Stimulated activated CD4-positive, alpha-beta T cell treated with anti-CD3 and anti-CD28 coated beads, TNF-alpha, amount 100 ng/mL, for 48 hours (primary cell): ENCODE results near the gene TPX2.

Experiments used
- DNase-seq, 3 donors: peaks; one replicate each; pipeline ENCODE4 v3.0.0-alpha.2; 2020; ENCODE audit warnings: low read depth in 3 of 3

The TPX2 gene

GRCh38 chr20:31831211-31831610, 92.1 kb downstream of the TPX2 start:
- DNase-seq = no peak

GRCh38 chr20:31831771-31832306, 92.7 kb downstream of the TPX2 start:
- no peak for DNase-seq

- peak; percentile 23 to 53 (median 40) for DNase-seq
These were observed 94.2 kb downstream of the TPX2 start for GRCh38 chr20:31833130-31833930.

GRCh38 chr20:31833931-31834521, 94.9 kb downstream of the TPX2 start:
- DNase-seq = no peak

GRCh38 chr20:31835554-31835953, 96.5 kb downstream of the TPX2 start:
- no peak for DNase-seq

- DNase-seq = no peak
These were observed 97.1 kb downstream of the TPX2 start for GRCh38 chr20:31835977-31836852.

GRCh38 chr20:31836853-31837608, 97.9 kb downstream of the TPX2 start:
- DNase-seq = no peak

GRCh38 chr20:31837896-31838397, 98.9 kb downstream of the TPX2 start:
- no peak for DNase-seq

GRCh38 chr20:31838646-31839292, 99.7 kb downstream of the TPX2 start:
- DNase-seq = no peak

- no peak for DNase-seq
These were observed 100.8 kb downstream of the TPX2 start for GRCh38 chr20:31839782-31840487.

GRCh38 chr20:31840906-31841816, 102.1 kb downstream of the TPX2 start:
- no peak for DNase-seq

GRCh38 chr20:31841928-31842327, 102.8 kb downstream of the TPX2 start:
- DNase-seq = no peak

- no peak for DNase-seq
These were observed 103.5 kb downstream of the TPX2 start for GRCh38 chr20:31842471-31843157.

GRCh38 chr20:31843288-31843687, 104.2 kb downstream of the TPX2 start:
- DNase-seq = no peak

- DNase-seq = no peak
These were observed 104.8 kb downstream of the TPX2 start for GRCh38 chr20:31843881-31844280.

GRCh38 chr20:31844737-31845299, 105.7 kb downstream of the TPX2 start:
- no peak for DNase-seq

- DNase-seq = no peak
These were observed 106.3 kb downstream of the TPX2 start, which contains the start of gene FOXS1 for GRCh38 chr20:31845300-31845863. Gene FOXS1, minus strand, starts transcription at chr20:31845604. Its CDS starts 62 bp downstream, at chr20:31845542.

GRCh38 chr20:31846793-31847138, 107.7 kb downstream of the TPX2 start:
- no peak for DNase-seq
